ENCODE measurements around the gene FREY1. TPM values are rescaled to one million over a fixed set of nuclear protein-coding genes. Genes with fewer than 3 reads are reported as not detected.

The FREY1 gene
- total and polyA plus RNA-seq, 2 donors (not counting 3 experiments of a cell fraction or from before 2014, with no cell fraction given): 0.84 to 1.1 TPM

DNA sequence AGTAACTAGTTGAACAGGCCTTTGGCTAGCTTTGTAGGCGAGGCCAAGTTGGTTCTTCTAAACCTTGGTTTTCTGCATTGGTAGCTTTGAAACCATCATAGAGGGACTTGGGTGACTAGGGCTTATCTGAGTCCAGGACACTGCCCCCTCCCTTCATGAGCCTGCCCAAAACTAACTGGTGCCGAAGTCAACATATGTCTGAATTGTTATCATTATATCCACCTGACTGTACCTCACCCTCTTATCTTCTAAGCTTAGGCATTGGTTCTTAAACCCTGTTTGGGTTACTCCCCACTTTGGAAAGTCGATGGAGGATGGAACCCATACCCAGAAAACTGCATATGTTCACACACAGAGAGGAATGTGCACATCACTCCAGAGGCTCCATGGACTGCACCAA, 29.2 kb downstream of the FREY1 start:
- Histone ChIP-seq H2AFZ (ENCODE audit: low read depth, low read length) (no peak overlapping the region), H3K27ac (ENCODE audit: insufficient read depth, low read depth, low read length) (no peak overlapping the region), H3K4me2 (ENCODE audit: insufficient read depth, low read length) (no peak overlapping the region), H3K9me3 (replicated peaks; ENCODE audit: control insufficient read depth, insufficient read depth, low read length) (no peaks in the 10 kb centered on the region), H4K20me1 (replicated peaks; ENCODE audit: control insufficient read depth, extremely low read depth, insufficient read depth, low read length) (no peaks in the 10 kb centered on the region), H3K9me1 (replicated peaks; ENCODE audit: control insufficient read depth, extremely low read depth, insufficient read depth, low read length) (no peaks in the 10 kb centered on the region), H3K4me1 (ENCODE audit: control insufficient read depth, extremely low read depth, insufficient read depth, low read length) (no peaks in the 10 kb centered on the region), H3K36me3 (ENCODE audit: control insufficient read depth in 2 of 2, extremely low read depth in 1 of 2, insufficient read depth in 2 of 2, low read length in 2 of 2) (peaks cover 0 to 2% of the 10 kb centered on the region in 2 experiments), H3K9ac (replicated peaks; ENCODE audit: extremely low read depth, insufficient read depth, low read length) (no peak overlapping the region), H3K4me3 (replicated peaks in 1 of 3; ENCODE audit: insufficient read depth in 1 of 3, low read depth in 1 of 3, low read length in 3 of 3) (no peak overlapping the region), H3K27me3 (ENCODE audit: control insufficient read depth in 2 of 2, insufficient read depth in 2 of 2, low read length in 2 of 2) (no peaks in the 10 kb centered on the region), H3K79me2 (ENCODE audit: control insufficient read depth, insufficient read depth, low read length) (no peaks in the 10 kb centered on the region)
- ChIA-PET POLR2A (no interaction called here), CTCF (interaction anchor here (1.3 kb wide), 1 partner anchor 15 kb away, joined by 3 read pairs; no protein-coding TSS in a partner anchor)
- intact Hi-C loops (cut with micrococcal nuclease) (no loop called here), dilution Hi-C loops (cut with MboI; ENCODE audit: extremely low pct_ligation_motif_present, low sequenced_read_pairs) (no loop called here)
- DNase-seq (ENCODE audit: low read depth, low spot score): no peak
- TF ChIP-seq EZH2 (IDR thresholded peaks at IDR 0.05; ENCODE audit: borderline replicate concordance, low read depth, low read length, severe bottlenecking) (no peak), JUN (IDR thresholded peaks at IDR 0.05; ENCODE audit: borderline replicate concordance, insufficient read depth, insufficient read length, low read depth) (no peak), POLR2AphosphoS5 (IDR thresholded peaks at IDR 0.05; ENCODE audit: insufficient read depth, low read depth, low read length) (no peak), FOS (IDR thresholded peaks at IDR 0.05; ENCODE audit: borderline replicate concordance, insufficient read depth, low read length) (no peak), GATA2 (IDR thresholded peaks at IDR 0.05; ENCODE audit: insufficient read depth, insufficient read length, low read depth, low read length) (no peak), POLR2A (IDR thresholded peaks at IDR 0.05; ENCODE audit: low read depth, low read length) (no peak), MYC (IDR thresholded peaks at IDR 0.05; ENCODE audit: low read depth, low read length) (no peak)
- TF ChIP-seq, protein P1, sequence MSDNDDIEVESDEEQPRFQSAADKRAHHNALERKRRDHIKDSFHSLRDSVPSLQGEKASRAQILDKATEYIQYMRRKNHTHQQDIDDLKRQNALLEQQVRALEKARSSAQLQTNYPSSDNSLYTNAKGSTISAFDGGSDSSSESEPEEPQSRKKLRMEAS (IDR thresholded peaks at IDR 0.05; ENCODE audit: insufficient read depth, insufficient read length): no peak
- TF ChIP-seq, protein P2, sequence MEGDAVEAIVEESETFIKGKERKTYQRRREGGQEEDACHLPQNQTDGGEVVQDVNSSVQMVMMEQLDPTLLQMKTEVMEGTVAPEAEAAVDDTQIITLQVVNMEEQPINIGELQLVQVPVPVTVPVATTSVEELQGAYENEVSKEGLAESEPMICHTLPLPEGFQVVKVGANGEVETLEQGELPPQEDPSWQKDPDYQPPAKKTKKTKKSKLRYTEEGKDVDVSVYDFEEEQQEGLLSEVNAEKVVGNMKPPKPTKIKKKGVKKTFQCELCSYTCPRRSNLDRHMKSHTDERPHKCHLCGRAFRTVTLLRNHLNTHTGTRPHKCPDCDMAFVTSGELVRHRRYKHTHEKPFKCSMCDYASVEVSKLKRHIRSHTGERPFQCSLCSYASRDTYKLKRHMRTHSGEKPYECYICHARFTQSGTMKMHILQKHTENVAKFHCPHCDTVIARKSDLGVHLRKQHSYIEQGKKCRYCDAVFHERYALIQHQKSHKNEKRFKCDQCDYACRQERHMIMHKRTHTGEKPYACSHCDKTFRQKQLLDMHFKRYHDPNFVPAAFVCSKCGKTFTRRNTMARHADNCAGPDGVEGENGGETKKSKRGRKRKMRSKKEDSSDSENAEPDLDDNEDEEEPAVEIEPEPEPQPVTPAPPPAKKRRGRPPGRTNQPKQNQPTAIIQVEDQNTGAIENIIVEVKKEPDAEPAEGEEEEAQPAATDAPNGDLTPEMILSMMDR (IDR thresholded peaks at IDR 0.05; ENCODE audit: extremely low read depth in 1 of 2, insufficient read depth in 1 of 2, low read depth in 1 of 2, low read length in 2 of 2): no peak
- no peak for FAIRE-seq
- no TSS peak for BruUV-seq (replicated peaks)
